BJ (cell line): ENCODE measurements around the gene CFAP46. TPM values are rescaled to one million over a fixed set of nuclear protein-coding genes. Genes with fewer than 3 reads are reported as not detected.

ENCODE experiments used
- CTCF ChIA-PET: fragments of 350-600 bp; formaldehyde crosslinking; extraction: SDS; loops from one replicate; lab custom pipeline; 2021; ENCODE audit warnings: antibody characterized with exemption, inconsistent platforms; lab: Yijun Ruan, JAX
- POLR2A ChIA-PET: fragments of 300-600 bp; sonication (Branson Sonifier 250); formaldehyde crosslinking; extraction: SDS; loops from one replicate; lab custom pipeline; 2021; ENCODE audit warnings: antibody characterized with exemption; lab: Charles Lee
- DNase-seq: peaks from one replicate; pipeline ENCODE4 v3.0.0-alpha.2; 2011; ENCODE audit warnings: low read depth
- H3K27me3 ChIP-seq: 2 replicates; pipeline ENCODE4 v1.6.0; 2011; ENCODE audit warnings: low read length; ENCODE audit not compliant: control insufficient read depth, insufficient read depth
- H3K36me3 ChIP-seq: 2 replicates; pipeline ENCODE4 v1.5.1; 2011; ENCODE audit warnings: low read length; ENCODE audit not compliant: control insufficient read depth, insufficient read depth
- H3K4me3 ChIP-seq: 2 replicates; pipeline ENCODE4 v1.5.1; 2011; ENCODE audit warnings: low read depth, mild to moderate bottlenecking, control low read depth, low read length
- CTCF ChIP-seq: IDR thresholded peaks from 2 replicates; pipeline ENCODE4 v1.5.1; 2011; ENCODE audit warnings: low read depth, mild to moderate bottlenecking, control low read depth, inconsistent platforms, low read length, moderate library complexity; ENCODE audit not compliant: insufficient read depth
- polyA plus RNA-seq: library from polyadenylated mRNA; depleted of rRNA; stranded (reverse); fragments of >200 nt; gene quantifications from 2 replicates; pipeline ENCODE4 v1.2.3, GENCODE V29; 2011

The CFAP46 gene
- polyA plus RNA-seq, 1 experiment = 1.8 TPM

- POLR2A ChIA-PET = no interaction called here
These were observed 55.9 kb downstream of the CFAP46 start for GRCh38 chr10:132886211-132887099.

GRCh38 chr10:132885451-132886210, 56.7 kb downstream of the CFAP46 start:
- POLR2A ChIA-PET = no interaction called here
- CTCF ChIA-PET = no interaction called here
- Histone ChIP-seq H3K36me3 (no peaks in the 10 kb centered on the region), H3K27me3 (peaks cover 19% of the 10 kb centered on the region), H3K4me3 (no peak overlapping the region)
- no peak for TF ChIP-seq CTCF
- DNase-seq = no peak

More at GRCh38 chr10:132886211-132887099, 55.9 kb downstream of the CFAP46 start:
- no peaks in the 10 kb centered on the region for H3K36me3 ChIP-seq
- TF ChIP-seq CTCF = no peak
- CTCF ChIA-PET = no interaction called here
- H3K4me3 ChIP-seq = no peak overlapping the region
- peaks cover 15% of the 10 kb centered on the region for H3K27me3 ChIP-seq
- DNase-seq = no peak

GRCh38 chr10:132884691-132885271, 57.6 kb downstream of the CFAP46 start:
- TF ChIP-seq CTCF = no peak
- no peak for DNase-seq
- Histone ChIP-seq H3K27me3 (peaks cover 14% of the 10 kb centered on the region), H3K36me3 (no peaks in the 10 kb centered on the region), H3K4me3 (no peak overlapping the region)
- CTCF ChIA-PET = interaction anchor here (1.7 kb wide), 1 partner anchor 8 kb away, joined by 3 read pairs; no protein-coding TSS in a partner anchor
- POLR2A ChIA-PET = no interaction called here

- no peaks in the 10 kb centered on the region for H3K36me3 ChIP-seq
- no peak for DNase-seq
- H3K4me3 ChIP-seq = no peak overlapping the region
- TF ChIP-seq CTCF = no peak
- peaks cover 14% of the 10 kb centered on the region for H3K27me3 ChIP-seq
- ChIA-PET CTCF (interaction anchor here (1.7 kb wide), 1 partner anchor 9 kb away, joined by 3 read pairs; no protein-coding TSS in a partner anchor), POLR2A (no interaction called here)
These were observed 58.3 kb downstream of the CFAP46 start for GRCh38 chr10:132884041-132884440.
